Cardiac muscle cell (in vitro differentiated cells and primary cell): ENCODE results near the gene BBX. TPM values are rescaled to one million over a fixed set of nuclear protein-coding genes. Genes with fewer than 3 reads are reported as not detected.

Source experiments
- DNase-seq, 2 donors: peaks; one replicate each; pipeline versions ENCODE4 v3.0.0 to v3.0.0-alpha.2; 2010 to 2017; ENCODE audit warnings: low read depth in 1 of 2, low spot score in 1 of 2
- H3K27ac ChIP-seq: fragments of 200-600 bp; sonication (generic); 2 replicates; pipeline ENCODE4 v1.5.1; 2016
- H3K27me3 ChIP-seq: fragments of 200-600 bp; sonication (generic); 2 replicates; pipeline ENCODE4 v1.6.0; 2016; ENCODE audit warnings: control low read depth
- H3K36me3 ChIP-seq: fragments of 200-600 bp; sonication (generic); 2 replicates; pipeline ENCODE4 v1.5.1; 2016; ENCODE audit warnings: control low read depth
- H3K4me1 ChIP-seq: fragments of 200-600 bp; sonication (generic); 2 replicates; pipeline ENCODE4 v1.8.1; 2017; ENCODE audit warnings: low read depth, mild to moderate bottlenecking, mixed run types
- H3K4me3 ChIP-seq: fragments of 200-600 bp; sonication (generic); 2 replicates; pipeline ENCODE4 v1.5.1; 2016; ENCODE audit warnings: mild to moderate bottlenecking
- H3K9me3 ChIP-seq: fragments of 200-600 bp; sonication (generic); 2 replicates; pipeline ENCODE4 v1.5.1; 2017; ENCODE audit warnings: low read depth, mild to moderate bottlenecking, control low read depth
- CTCF ChIP-seq: IDR thresholded peaks from 2 replicates; pipeline ENCODE4 v1.5.1; 2012; ENCODE audit warnings: low read depth, mild to moderate bottlenecking, low read length
- polyA plus RNA-seq: library from polyadenylated mRNA; unstranded; fragments of >200 nt; fragmentation: Nextera tagmentation; extraction: Ambion mirVana; gene quantifications from 2 replicates; pipeline ENCODE4 v1.2.1, GENCODE V29; 2016
- total RNA-seq: library from RNA; depleted of rRNA; stranded (reverse); fragments of >200 nt; gene quantifications from 2 replicates; pipeline ENCODE4 v1.2.3, GENCODE V29; 2016

The BBX gene
- total and polyA plus RNA-seq, 2 experiments from 2014 or later: 77.5 to 96.2 TPM

DNA sequence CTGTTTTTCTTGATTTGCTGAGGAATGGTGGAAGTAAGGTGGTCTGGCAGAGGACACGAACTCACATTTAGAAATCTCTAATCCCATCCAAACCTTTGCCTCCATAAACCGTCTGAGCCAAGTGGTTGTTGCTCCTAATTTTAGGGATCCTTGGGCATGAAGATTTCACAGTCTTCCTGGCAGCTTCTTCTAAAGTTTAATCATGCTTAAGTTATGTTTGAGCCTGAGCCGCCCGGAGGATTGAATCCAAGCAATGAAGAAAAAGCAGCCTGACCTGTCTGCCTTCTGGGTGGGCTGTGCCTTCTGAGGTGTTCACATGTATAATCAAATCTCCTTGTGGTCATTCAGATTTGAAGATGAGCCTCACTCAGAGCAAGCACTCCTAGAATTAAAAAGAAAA lies 319.1 kb downstream of the BBX start:
- no peak for DNase-seq
- Histone ChIP-seq H3K27me3 (no peaks in the 10 kb centered on the region), H3K4me3 (no peak overlapping the region), H3K4me1 (peaks cover 4% of the 10 kb centered on the region), H3K9me3 (no peaks in the 10 kb centered on the region), H3K36me3 (no peaks in the 10 kb centered on the region), H3K27ac (no peak overlapping the region)
- no peak for TF ChIP-seq CTCF

- no peaks in the 10 kb centered on the region for H3K27me3 ChIP-seq
- H3K9me3 ChIP-seq: no peaks in the 10 kb centered on the region
- no peak overlapping the region for H3K4me3 ChIP-seq
- DNase-seq: no peak
- no peaks in the 10 kb centered on the region for H3K36me3 ChIP-seq
- no peak overlapping the region for H3K27ac ChIP-seq
- H3K4me1 ChIP-seq: peaks cover 4% of the 10 kb centered on the region
- no peak for TF ChIP-seq CTCF
Observed at GRCh38 chr3:107842940-107843339, 320.2 kb downstream of the BBX start.

DNA sequence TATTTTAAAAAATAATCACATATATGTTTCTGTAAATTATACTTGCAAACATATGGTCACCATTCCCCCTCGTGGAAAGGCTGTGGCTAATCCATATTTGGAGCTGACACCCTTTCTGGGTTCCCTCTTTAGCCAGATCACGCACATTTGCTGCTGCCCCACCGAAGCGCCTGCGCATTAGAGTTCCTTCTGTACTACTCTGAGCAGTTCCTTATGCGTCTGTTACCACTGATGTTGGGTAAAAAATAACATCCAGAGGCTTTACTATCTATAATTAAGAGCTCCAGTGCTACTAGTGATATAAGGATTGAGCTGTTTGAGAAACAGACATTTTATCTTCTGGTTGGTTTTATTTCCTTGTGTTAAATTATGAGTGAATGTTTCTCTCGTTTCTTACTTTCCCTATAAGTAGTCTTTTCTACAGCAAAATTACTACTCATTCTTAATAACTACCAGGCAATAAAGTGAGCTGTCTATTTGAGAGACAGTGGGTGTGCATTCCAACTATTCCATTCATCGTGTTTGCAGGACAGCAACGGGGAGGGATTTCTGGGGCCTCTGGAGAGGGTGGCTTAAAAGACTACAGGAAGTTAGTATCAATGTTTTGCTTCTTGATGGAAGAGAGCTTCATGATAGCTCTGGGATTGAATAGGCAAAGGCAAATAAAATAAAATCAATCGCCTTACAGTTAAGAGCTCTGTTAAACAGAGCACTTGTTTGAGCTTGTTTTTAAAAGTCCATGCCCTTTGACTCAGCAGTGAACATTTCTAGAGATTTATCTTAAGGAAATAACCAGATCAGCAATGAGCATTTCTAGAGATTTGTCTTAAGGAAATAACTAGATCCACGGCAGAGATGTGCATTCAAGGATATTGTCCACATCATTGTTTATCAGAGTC lies 322.9 kb downstream of the BBX start:
- peak in 1 of 2 donors; percentile 13 for DNase-seq
- no peak overlapping the region for H3K27ac ChIP-seq
- no peaks in the 10 kb centered on the region for H3K9me3 ChIP-seq
- H3K4me3 ChIP-seq: no peak overlapping the region
- TF ChIP-seq CTCF: no peak
- peaks cover 4% of the 10 kb centered on the region for H3K4me1 ChIP-seq
- H3K36me3 ChIP-seq: no peaks in the 10 kb centered on the region
- H3K27me3 ChIP-seq: no peaks in the 10 kb centered on the region

DNA sequence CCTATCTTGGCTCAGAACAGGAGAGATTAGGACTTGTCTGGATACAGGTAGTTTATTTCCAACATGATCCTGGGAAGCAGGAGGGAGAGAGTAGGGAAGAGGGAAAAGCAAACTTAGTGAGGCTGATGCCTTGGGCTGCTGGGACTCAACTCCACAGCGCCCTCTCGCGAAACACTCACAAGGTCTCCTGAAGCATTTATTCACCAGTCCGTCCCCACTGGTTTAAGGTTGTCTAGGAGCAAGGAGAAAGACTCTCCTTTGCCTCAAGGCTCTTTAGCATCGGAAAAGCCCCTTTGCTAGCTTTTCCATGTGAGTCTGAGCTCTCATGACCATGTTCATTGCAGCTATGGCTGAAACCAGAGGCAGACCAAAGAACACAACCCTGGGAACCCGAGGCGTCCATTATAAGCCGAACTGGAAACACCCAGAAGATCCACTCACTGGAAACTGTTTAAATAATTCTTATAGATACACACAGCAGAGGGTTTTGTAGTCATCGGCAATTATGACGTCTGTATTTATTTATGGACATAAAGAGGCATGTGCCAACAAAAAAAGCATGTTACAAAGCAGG lies 323.6 kb downstream of the BBX start:
- no peaks in the 10 kb centered on the region for H3K27me3 ChIP-seq
- no peaks in the 10 kb centered on the region for H3K9me3 ChIP-seq
- peaks cover 4% of the 10 kb centered on the region for H3K4me1 ChIP-seq
- no peak overlapping the region for H3K4me3 ChIP-seq
- DNase-seq: peak; percentile 81 to 86
- peak; percentile 83 for TF ChIP-seq CTCF
- H3K27ac ChIP-seq: no peak overlapping the region
- H3K36me3 ChIP-seq: no peaks in the 10 kb centered on the region

DNA sequence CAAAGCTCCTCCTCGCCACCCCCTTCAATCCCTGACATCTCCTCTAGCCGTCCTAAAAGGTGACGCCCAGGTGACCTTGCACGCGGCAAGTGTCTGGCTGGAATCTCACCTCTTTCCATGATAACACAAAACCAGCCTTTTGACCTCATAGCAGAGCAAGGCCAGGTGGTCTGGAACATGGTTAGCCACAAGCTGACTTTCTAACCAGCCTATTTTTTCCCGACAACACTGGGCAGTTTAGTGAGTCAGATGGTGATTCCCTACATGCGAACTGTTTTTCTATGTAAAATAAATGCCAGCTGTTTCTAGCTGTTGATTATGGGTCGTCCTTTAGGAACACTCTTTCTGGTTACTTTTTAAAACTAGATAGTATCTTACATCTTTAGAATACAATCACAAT lies 325.0 kb downstream of the BBX start:
- Histone ChIP-seq H3K4me1 (peaks cover 4% of the 10 kb centered on the region), H3K4me3 (no peak overlapping the region), H3K27ac (no peak overlapping the region), H3K27me3 (no peaks in the 10 kb centered on the region), H3K36me3 (no peaks in the 10 kb centered on the region), H3K9me3 (no peaks in the 10 kb centered on the region)
- no peak for DNase-seq
- TF ChIP-seq CTCF: no peak
